SK-N-SH (cell line): ENCODE data around the gene ZNF496.

Source experiments
- CHD2 ChIP-seq: fragments of 150-350 bp; IDR thresholded peaks from 2 replicates; pipeline ENCODE4 v1.6.1; 2018; ENCODE audit warnings: low read length; ENCODE audit not compliant: partially characterized antibody
- CTCF ChIP-seq: fragments of 200-600 bp; sonication (generic); IDR thresholded peaks from 2 replicates; pipeline ENCODE4 v1.6.1; 2017; ENCODE audit warnings: antibody characterized with exemption, mild to moderate bottlenecking, moderate library complexity
- EP300 ChIP-seq, 2 experiments: IDR thresholded peaks; 2 replicates each; pipeline versions ENCODE4 v1.4.0 to v1.6.1; 2012; ENCODE audit warnings: borderline replicate concordance in 1 of 2, low read depth in 1 of 2, low read length in 1 of 2
- EZH2phosphoT487 ChIP-seq: fragments of 200-600 bp; sonication (generic); IDR thresholded peaks from 2 replicates; pipeline ENCODE4 v1.6.1; 2017; ENCODE audit warnings: low read depth, mixed run types, mild to moderate bottlenecking, antibody characterized with exemption, moderate library complexity, borderline replicate concordance
- FOXM1 ChIP-seq: IDR thresholded peaks from 2 replicates; pipeline ENCODE4 v1.4.0; 2012; ENCODE audit warnings: low read depth, mild to moderate bottlenecking
- GABPA ChIP-seq: IDR thresholded peaks from 2 replicates; pipeline ENCODE4 v1.4.0; 2012; ENCODE audit warnings: low read depth, mild to moderate bottlenecking
- MAX ChIP-seq: IDR thresholded peaks from 2 replicates; pipeline ENCODE4 v1.4.0; 2012; ENCODE audit warnings: low read depth
- POLR2AphosphoS5 ChIP-seq: IDR thresholded peaks from 2 replicates; pipeline ENCODE4 v1.6.1; 2012; ENCODE audit warnings: low read depth, low read length
- RAD21 ChIP-seq: IDR thresholded peaks from 2 replicates; pipeline ENCODE4 v1.6.1; 2012; ENCODE audit warnings: mild to moderate bottlenecking, low read length
- RFX5 ChIP-seq: IDR thresholded peaks from 2 replicates; pipeline ENCODE4 v1.6.1; 2012; ENCODE audit warnings: mild to moderate bottlenecking, improper control_type of control experiment, low read length
- SIN3A ChIP-seq: IDR thresholded peaks from 2 replicates; pipeline ENCODE4 v1.6.1; 2012; ENCODE audit warnings: low read depth, mild to moderate bottlenecking, low read length, moderate library complexity, borderline replicate concordance
- TAF1 ChIP-seq: IDR thresholded peaks from 2 replicates; pipeline ENCODE4 v1.6.1; 2012; ENCODE audit warnings: low read depth, mild to moderate bottlenecking, low read length, moderate library complexity, borderline replicate concordance
- TCF12 ChIP-seq: IDR thresholded peaks from 2 replicates; pipeline ENCODE4 v1.4.0; 2012

GRCh38 chr1:247334378-247335133 lies 2.9 kb upstream of the ZNF496 start:
- TF ChIP-seq GABPA (no peak), MAX (no peak), CTCF (no peak), SIN3A (no peak), TCF12 (no peak), TAF1 (no peak), RAD21 (no peak), EP300 (IDR thresholded peaks at IDR 0.05; ENCODE audit: borderline replicate concordance in 1 of 2, low read depth in 1 of 2, low read length in 1 of 2) (peak in 1 of 2 experiments; percentile 66; a peak in 1 of 4 replicates), EZH2phosphoT487 (no peak), CHD2 (no peak), RFX5 (no peak), POLR2AphosphoS5 (no peak), FOXM1 (no peak)
